Measurements from ENCODE around the gene PLXDC2.

PLXDC2 gene

GRCh38 chr10:20300735-20301134 is 484.5 kb downstream of the PLXDC2 start:
- no peak for DNase-seq

- no peak for DNase-seq
Observed at GRCh38 chr10:20302033-20302432, 485.8 kb downstream of the PLXDC2 start.

DNA sequence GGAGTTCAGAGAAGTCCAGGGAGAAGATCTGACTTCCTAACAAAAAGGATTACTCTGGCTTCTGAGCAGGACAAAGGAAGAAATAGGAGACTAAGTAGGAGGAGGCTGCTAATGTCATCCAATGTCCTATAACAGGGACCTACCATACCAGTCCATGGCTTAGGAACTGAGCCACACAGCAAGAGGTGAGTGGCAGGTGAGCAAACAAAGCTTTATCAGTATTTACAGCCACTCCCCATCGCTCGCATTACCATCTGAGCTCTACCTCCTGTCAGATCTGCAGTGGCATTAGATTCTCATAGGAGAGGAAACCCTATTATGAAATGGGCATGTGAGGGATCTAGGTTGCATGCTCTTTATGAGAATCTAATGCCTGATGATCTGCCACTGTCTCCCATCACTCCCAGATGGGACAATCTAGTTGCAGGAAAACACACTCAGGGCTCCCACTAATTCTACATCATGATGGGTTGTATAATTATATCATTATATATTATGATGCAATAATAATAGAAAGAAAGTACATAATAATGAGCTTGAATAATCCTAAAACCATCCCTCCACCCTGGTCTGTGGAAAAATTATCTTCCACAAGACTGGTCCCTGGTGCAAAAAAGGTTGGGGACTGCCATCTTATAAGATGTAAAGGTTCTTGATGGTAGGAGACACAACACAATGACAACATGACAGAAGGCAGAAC is 487.4 kb downstream of the PLXDC2 start:
- no peak for DNase-seq

- DNase-seq = no peak
Observed at GRCh38 chr10:20313665-20314064, 497.4 kb downstream of the PLXDC2 start.

DNA sequence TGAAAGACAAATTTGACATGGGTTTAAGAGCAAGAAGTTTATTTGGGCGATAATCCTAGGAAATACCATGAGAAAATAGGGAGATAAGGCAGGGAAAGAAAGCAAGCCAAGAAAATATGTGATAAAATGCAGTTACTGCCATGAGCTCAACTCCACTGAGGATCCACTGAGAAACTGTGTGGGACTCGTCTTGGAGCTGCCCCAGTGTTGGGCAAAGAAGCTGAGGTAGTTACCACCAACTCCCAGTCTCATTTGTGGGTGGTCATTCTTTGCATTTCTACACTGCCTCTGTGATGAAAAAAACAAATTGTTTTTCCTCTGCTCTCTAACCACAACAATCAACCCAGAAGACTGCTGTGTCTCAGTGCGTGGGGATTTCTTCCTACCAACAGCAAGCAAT is 498.2 kb downstream of the PLXDC2 start:
- DNase-seq = no peak

GRCh38 chr10:20327954-20328353 is 511.7 kb downstream of the PLXDC2 start:
- no peak for DNase-seq

- no peak for DNase-seq
Observed at GRCh38 chr10:20330246-20330645, 514.0 kb downstream of the PLXDC2 start.

DNA sequence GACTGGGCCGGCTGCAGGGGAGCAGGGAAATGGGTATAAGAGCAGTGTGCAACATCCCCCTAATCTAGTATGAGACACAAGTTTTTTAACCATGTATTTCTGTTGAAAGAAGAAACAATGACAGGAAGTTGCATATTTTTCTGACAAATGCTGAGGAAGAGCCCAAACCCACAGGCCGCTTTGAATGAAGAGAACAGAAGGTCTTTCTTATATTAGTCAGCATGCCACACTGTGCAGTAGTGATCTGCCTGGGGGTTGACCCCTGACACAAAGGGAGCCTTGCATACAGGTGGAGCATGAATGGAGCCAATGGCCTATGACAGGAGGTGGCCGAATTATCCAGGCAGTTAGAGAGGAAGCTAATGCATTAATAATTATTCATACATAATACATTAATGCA is 518.3 kb downstream of the PLXDC2 start:
- DNase-seq = no peak

Measured in activated CD8-positive, alpha-beta memory T cell treated with anti-CD3 and anti-CD28 coated beads, Interleukin-2, amount 50 U/mL, for 48 hours (primary cell).